GM18951 (cell line): ENCODE results near the gene TMEM263.
"Not testable (repeated sequence)": the region's sequence is repeated elsewhere in the genome, so short reads cannot be mapped to it uniquely, and the experiment has no call there.

ENCODE experiments used
- POLR2A ChIP-seq: IDR thresholded peaks from 4 replicates; pipeline ENCODE4 v1.6.1; 2011; ENCODE audit warnings: mild to moderate bottlenecking; ENCODE audit not compliant: insufficient read length, insufficient read depth; ENCODE audit errors: extremely low read depth
- in situ Hi-C: fragments of 300-500 bp; cut with MboI; formaldehyde crosslinking; loops from one replicate; pipeline ENCODE4 v1.12.0; 2022; ENCODE audit warnings: low sequenced_read_pairs, mixed read lengths, inconsistent platforms; ENCODE audit not compliant: unreplicated experiment

Gene TMEM263

DNA sequence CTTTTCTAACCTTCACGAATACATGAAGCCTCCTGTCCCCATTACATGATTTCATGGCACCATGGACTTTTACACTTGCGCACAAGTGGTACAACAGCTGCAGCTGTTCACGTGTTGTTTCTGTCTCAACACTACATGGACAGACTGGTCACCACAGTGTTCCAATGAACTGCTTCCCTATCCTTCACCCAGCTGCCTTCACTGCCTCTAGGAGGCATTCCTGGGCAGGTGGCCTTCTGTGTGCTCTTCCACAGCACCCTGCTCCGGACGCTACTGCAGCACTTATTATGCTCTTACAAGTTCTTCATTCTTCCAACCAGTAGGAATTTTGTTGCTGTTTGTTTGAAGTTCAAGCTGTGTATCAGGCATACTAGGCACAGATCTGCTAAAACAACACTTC is 29.8 kb downstream of the TMEM263 start:
- TF ChIP-seq POLR2A: no peak
- in situ Hi-C loops: no loop called here

DNA sequence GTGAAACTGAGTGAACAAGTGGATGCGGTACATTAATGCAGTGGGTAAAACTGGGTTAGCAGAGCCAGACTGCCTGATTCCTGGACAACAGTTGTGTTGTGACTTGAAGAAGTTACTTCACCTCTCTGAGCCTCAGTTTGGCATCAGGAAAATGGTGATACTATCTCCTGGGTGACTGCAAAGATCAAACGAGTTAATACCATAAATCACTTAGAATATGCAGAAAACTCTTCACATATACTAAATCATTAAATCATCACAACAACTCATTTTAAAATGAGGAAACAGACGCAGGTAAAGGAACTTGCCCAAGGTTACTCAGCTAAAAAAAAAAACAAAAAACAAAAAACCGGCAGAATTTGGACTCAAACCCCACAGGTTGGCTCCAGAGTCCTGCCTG is 30.4 kb downstream of the TMEM263 start:
- in situ Hi-C loops: no loop called here
- no peak for TF ChIP-seq POLR2A

DNA sequence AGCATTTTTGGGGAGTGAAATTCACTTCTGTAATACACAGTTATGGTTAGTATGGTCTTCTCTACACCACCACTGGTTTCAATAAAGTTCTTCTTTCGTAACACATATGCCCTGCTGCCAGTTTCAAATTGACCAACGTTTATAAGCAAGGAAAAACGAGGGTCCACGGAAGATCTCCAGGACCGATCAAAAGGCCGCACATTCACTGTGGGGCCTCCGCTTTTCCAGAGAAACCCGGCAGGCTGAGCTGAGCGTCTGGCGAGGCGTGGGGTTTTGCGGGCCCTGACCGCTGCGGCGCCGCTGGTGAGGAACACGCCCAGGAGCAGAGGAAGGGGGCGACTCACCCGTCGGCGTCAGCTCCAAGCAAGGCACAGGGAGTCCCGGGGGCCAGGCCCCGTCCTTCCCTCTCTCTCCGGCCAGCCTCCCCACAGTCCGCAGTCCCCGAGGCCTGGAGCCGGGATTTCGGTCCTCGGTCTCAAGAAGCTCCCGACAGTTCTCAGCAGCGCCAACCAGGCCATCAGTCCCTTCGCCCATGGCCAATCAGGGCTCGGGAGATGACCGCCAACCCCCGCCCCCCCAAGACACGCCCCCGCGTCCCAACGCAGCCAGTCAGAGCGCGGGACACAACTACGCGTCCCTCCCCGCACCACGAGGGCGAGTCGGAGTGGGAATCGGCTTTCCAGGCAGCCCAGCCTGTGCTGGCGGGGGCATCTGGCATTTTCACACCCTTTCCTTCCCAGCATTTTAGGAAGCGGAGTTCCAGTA is 31.1 kb downstream of the TMEM263 start, which contains the start of gene MTERF2:
Gene MTERF2 (minus strand): TSS at position 522 of the 765 bp plus-strand sequence. CDS start 8,432 bp downstream, outside the sequence.
- peak; percentile 62 for TF ChIP-seq POLR2A
- in situ Hi-C loops: no loop called here

DNA sequence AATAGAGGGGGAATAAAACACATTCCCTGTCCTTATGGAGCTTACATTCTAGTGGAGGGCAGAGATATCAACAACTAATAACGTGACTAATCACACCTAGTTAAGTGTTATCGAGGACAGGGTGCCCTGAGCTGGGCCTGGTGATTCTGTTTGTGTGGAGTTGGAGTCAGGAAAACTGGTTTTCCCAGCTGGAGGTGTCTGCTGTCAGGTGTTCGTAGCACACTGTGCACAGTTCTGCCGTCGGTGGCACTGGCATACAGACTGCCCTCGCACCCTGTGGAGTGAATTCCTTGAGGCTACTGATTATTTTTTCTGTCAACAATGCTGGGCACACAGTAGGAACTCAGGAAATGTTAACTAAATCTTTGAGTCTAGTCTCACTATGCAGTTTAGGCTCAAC is 32.1 kb downstream of the TMEM263 start:
- no peak for TF ChIP-seq POLR2A
- in situ Hi-C loops: no loop called here

DNA sequence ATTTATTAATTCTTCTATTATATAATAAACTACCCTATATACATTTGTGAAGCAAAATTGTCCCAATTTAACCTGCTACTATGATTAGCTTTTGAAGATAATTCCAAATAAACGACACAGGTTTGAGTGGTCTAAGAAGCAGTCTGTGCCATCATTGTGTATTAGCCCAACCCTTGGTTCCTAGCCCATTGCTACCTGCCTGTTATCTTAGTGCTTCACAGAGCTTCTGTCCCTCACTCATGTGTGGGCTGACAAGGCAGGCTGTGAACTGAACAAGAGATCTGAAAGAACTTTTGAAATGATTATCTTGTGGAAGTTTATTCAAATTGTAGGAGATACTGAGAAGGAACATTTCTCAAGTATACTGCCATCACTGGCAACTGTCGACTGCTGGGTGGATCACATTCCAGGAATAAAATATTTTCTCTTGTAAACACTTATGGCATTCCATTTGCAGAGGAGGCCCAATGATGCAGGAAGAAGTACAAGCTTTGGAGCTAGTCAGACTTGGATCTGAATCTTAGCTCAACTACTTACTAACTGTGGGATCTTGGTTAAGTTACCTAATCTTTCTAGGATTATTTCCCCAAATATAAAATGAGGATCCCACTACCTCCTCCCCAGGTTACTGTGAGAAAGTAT is 39.0 kb downstream of the TMEM263 start:
- in situ Hi-C loops: no loop called here
- TF ChIP-seq POLR2A: no peak

DNA sequence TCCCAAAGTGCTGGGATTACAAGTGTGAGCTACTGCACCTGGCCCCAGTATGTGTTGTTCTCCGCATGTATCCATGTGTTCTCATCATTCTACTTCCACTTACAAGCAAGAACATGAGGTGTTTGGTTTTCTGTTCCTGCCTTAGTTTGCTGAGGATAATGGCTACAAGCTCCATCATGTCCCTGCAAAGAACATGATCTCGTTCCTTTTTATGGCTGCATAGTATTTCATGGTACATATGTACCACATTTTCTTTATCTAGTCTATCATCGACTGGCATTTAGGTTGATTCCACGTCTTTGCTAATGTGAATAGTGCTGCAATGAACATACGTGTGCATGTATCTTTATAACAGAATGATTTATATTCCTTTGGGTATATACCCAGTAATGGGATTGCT is 40.4 kb downstream of the TMEM263 start:
- in situ Hi-C loops: not testable (repeated sequence)

DNA sequence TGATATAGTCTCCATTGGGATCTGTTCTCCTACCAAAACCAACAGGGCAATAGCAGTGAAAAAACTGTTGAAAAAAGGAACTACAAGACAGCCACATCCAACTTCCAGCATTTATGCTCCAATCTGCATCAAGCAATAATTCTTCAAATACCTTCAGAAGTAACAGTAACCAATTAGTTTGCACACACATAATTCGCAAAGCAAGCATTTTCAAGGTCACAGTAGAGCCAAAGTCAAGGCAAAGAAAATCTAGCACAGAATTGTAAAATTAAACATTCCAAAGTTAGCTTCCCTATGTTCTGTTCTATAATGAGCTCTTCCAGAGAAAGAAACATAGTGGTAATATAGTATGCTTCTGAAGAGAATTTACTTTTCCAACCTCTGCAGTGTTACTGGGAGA is 42.2 kb downstream of the TMEM263 start:
- TF ChIP-seq POLR2A: no peak
- in situ Hi-C loops: no loop called here

DNA sequence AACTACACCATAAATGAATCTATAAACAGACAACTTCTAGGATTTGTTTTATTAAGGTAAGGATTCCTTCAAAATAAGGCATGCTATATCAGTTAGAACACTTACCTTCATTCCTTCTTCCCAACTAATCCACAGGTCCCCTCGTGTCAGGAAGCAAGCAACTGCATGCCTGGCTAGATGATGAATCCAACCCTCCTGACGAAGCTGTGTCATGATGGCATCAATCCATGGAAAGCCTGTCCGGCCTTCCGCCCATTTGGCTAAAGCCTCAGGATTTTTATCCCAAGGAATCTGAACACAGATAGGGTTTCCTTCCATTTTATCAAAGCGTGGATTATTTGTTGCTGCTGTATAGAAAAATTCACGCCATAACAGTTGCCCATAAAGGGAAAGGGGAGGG is 43.7 kb downstream of the TMEM263 start:
- TF ChIP-seq POLR2A: no peak

DNA sequence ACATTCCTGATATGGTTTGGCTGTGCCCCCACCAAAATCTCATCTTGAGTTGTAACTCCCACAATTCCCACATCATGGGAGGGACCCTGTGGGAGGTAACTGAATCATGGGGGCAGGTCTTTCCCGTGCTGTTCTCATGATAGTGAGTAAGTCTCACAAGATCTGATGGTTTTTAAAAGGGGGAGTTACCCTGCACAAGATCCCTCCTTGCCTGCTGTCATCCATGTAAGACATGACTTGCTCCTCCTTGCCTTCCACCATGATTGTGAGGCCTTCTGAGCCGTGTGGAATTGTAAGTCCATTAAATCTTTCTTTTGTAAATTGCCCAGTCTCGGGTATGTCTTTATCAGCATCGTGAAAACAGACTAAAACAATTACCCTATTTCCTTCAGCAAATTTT is 47.0 kb downstream of the TMEM263 start:
- in situ Hi-C loops: not testable (repeated sequence)

More for the DNA sequence above, 43.7 kb downstream of the TMEM263 start:
- in situ Hi-C loops: no loop called here

DNA sequence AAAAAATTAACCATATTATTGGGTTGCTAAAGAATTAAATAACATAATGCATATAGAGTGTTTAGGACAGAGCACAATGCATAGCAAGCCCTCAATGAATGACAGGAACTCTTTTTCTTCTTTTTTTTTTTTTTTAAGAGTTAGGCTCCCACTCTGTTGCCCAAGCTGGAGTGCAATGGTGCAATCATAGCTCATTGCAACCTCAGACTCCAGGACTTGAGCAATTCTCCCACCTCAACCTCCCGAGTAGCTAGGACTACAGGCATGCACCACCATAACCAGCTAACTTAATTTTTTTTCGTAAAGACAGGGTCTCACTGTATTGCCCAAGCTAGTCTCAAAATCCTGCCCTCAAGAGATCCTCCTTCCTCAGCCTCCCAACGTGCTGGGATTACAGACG is 51.7 kb downstream of the TMEM263 start:
- in situ Hi-C loops: no loop called here

DNA sequence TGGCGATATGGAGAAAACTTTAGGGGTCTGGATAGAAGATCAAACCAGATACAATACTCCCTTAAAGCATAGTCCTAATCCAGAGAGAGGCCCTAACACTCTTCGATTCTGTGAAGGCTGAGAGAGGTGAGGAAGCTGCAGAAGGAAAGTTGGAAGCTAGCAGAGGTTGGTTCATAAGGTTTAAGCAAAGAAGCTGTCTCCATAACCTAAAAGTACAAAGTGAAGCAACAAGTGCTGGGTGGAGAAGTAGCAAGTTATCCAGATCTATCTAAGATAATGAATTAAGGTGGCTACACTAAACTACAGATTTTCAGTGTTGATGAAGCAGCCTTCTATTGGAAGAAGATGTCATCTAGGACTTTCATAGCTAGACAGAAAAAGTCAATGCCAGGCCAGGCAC is 55.8 kb downstream of the TMEM263 start:
- TF ChIP-seq POLR2A: no peak
- in situ Hi-C loops: no loop called here

More for the DNA sequence above, 51.7 kb downstream of the TMEM263 start:
- no peak for TF ChIP-seq POLR2A

DNA sequence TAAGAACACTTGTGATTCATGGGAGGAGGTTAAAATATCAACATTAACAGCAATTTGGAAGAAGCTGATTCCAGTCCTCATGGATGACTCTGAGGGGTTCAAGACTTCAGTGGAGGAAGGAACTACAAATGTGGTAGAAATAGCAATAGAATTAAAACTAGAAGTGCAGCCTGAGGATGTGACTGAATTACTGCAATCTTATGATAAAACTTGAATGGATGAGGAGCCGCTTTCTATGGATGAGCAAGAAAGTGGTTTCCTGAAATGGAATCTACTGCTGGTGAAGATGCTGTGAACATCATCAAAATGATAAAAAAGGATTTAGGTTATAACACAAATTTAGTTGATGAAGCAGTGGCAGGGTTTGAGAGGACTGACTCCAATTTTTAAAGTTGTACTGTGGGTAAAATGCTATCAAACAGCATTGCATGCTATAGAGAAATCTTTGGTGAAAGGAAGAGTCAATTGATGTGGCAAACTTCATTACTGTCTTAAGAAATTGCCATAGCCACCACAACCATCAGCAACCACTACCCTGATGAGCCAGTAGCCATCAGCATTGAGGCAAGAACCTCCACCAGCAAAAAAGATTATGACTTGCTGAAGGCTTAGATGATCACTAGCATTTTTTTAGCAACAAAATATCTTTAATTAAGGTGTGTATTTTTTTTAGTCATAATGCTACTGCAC is 57.2 kb downstream of the TMEM263 start:
- in situ Hi-C loops: no loop called here
- TF ChIP-seq POLR2A: no peak

DNA sequence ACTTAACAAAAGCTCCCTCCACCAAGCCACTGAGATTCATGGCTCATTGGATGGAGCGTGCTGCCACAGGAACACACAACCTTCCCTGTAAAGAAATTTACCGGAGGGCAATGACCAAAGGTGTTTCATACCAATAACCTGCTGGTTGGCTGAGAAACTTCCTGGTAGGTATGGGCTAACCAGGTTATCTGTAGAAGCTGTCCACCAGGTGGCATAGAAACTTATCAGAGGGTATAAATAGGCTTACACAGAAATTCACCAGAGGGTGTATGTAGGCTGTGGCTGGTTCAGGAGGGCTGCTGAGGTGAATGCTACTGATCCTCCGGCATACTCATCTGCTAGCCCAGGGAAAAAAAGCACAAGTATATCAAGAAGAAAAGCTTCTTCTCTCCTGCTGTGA is 58.3 kb downstream of the TMEM263 start:
- in situ Hi-C loops: no loop called here
- no peak for TF ChIP-seq POLR2A

DNA sequence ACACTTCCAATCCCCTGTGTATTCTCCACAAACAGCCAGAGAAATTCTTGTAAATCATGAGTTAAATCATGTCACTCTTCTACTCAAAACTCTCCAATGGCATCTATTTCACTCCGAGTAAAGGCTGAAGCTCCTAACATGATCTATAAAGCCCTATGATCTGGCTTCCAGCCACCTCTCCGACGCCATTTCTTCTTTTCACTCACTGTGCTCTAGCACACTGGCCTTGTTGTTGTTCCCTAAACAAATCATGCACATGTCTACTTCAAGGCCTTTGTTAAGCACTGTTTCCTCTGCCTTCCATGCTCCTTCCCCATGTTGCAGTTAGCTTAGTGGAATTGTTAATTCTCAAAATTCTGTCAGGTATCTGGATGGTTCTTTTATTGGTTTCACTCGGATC is 61.3 kb downstream of the TMEM263 start:
- in situ Hi-C loops: no loop called here
- no peak for TF ChIP-seq POLR2A

DNA sequence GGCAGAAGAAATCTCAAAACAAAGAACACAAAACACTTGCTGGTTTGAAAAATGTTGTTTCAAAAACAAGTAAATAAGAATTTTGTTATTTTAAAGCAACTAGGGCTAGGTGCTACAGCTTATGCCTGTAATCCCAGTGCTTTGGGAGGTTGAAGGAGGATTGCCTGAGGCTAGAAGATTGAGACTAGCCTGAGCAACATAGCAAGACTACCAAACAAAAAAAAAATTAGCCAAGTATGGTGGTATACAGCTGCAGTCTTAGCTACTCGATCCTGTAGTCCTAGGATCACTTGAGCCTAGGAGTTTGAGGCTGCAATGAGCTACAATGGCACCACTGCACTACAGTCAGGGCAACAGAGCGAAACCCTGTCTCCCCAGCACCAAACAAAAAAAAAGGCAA is 63.8 kb downstream of the TMEM263 start:
- in situ Hi-C loops: no loop called here
- no peak for TF ChIP-seq POLR2A
